K562 (cell line): ENCODE measurements around the gene PHF1. TPM values are rescaled to one million over a fixed set of nuclear protein-coding genes. Genes with fewer than 3 reads are reported as not detected.
A peak's percentile ranks its signal among the peaks of the same experiment; 100 is the strongest.

Experiments
- C11orf30 ChIP-seq: fragments of 450-650 bp; IDR thresholded peaks from 2 replicates; pipeline ENCODE4 v1.6.1; 2016; ENCODE audit warnings: low read depth, mild to moderate bottlenecking
- E2F3 ChIP-seq: fragments of 250-450 bp; sonication (Bioruptor Pico); IDR thresholded peaks from 2 replicates; pipeline ENCODE4 v1.4.0; 2020; ENCODE audit warnings: mild to moderate bottlenecking
- ERF ChIP-seq: fragments of 450-650 bp; formaldehyde crosslinking; IDR thresholded peaks from 2 replicates; pipeline ENCODE4 v1.4.0; 2020; ENCODE audit warnings: mild to moderate bottlenecking, mixed read lengths
- ETV5 ChIP-seq: sonication (generic); formaldehyde crosslinking; IDR thresholded peaks from 2 replicates; pipeline ENCODE4 v1.4.0; 2020; ENCODE audit warnings: low read depth, mild to moderate bottlenecking, missing genetic modification reagents
- JUNB ChIP-seq: fragments of 450-650 bp; formaldehyde crosslinking; conservative IDR thresholded peaks from 2 replicates; pipeline ENCODE4 v1.4.0; 2020; ENCODE audit warnings: mild to moderate bottlenecking
- KAT7 ChIP-seq: sonication (generic); formaldehyde crosslinking; IDR thresholded peaks from 2 replicates; pipeline ENCODE4 v1.8.0; 2022; ENCODE audit warnings: missing genetic modification reagents, mild to moderate bottlenecking, borderline replicate concordance
- MEF2A ChIP-seq: IDR thresholded peaks from 2 replicates; pipeline ENCODE4 v1.6.1; 2011; ENCODE audit warnings: low read depth, mild to moderate bottlenecking, low read length, moderate library complexity; ENCODE audit not compliant: control insufficient read depth
- SMARCA5 ChIP-seq: fragments of 450-650 bp; IDR thresholded peaks from 2 replicates; pipeline ENCODE4 v1.6.1; 2016
- SP2 ChIP-seq: IDR thresholded peaks from 2 replicates; pipeline ENCODE4 v1.6.1; 2011; ENCODE audit warnings: mild to moderate bottlenecking, low read depth, low read length, moderate library complexity; ENCODE audit not compliant: poor library complexity, severe bottlenecking; ENCODE audit errors: extremely low read depth
- SREBF2 ChIP-seq: sonication (generic); formaldehyde crosslinking; IDR thresholded peaks from 2 replicates; pipeline ENCODE4 v1.4.0; 2020; ENCODE audit warnings: mild to moderate bottlenecking, missing genetic modification reagents
- TCF3 ChIP-seq: sonication (generic); formaldehyde crosslinking; IDR thresholded peaks from 2 replicates; pipeline ENCODE4 v1.4.0; 2020; ENCODE audit warnings: mild to moderate bottlenecking, missing genetic modification reagents
- THRAP3 ChIP-seq: fragments of 450-650 bp; IDR thresholded peaks from 2 replicates; pipeline ENCODE4 v1.6.1; 2016; ENCODE audit warnings: mild to moderate bottlenecking, inconsistent platforms, borderline replicate concordance
- ZNF589 ChIP-seq: fragments of 200-800 bp; sonication (Bioruptor generic); IDR thresholded peaks from 2 replicates; pipeline ENCODE4 v1.6.1; 2016; ENCODE audit warnings: low read depth, missing genetic modification characterization, missing compliant biosample characterization
- polyA plus RNA-seq, 8 experiments: library from polyadenylated mRNA; depleted of rRNA in 4 of 8; stranded (reverse) in 5 of 8; unstranded in 3 of 8; fragments of >200 nt; fragmentation: Nextera tagmentation in 2 of 8; fragmentation: Illumina TruSeq in 1 of 8; extraction: Ambion mirVana in 2 of 8; extraction: Trizol in 1 of 8; gene quantifications; 2 replicates each; pipeline versions ENCODE4 v1.2.1 to v1.2.3, GENCODE V29; 2011 to 2014; ENCODE audit warnings: inconsistent platforms in 1 of 8, missing spikeins in 1 of 8
- total RNA-seq, 7 experiments: library from RNA; depleted of rRNA in 6 of 7; stranded (reverse); fragments of >200 nt in 6 of 7; fragmentation: Illumina TruSeq in 2 of 7; extraction: Trizol in 2 of 7; gene quantifications; 2 replicates each; pipeline versions ENCODE4 v1.2.1 to v1.2.3, GENCODE V29; 2011 to 2021; ENCODE audit warnings: low replicate concordance in 1 of 7
- TF ChIP-seq, protein P1 (sequence below): fragments of 450-650 bp; conservative IDR thresholded peaks from 2 replicates; pipeline ENCODE4 v1.6.1; 2016; ENCODE audit warnings: missing genetic modification characterization, low read depth, mild to moderate bottlenecking, control low read depth, missing compliant biosample characterization
- TF ChIP-seq, protein P2 (sequence below): fragments of 250-450 bp; sonication (Bioruptor Pico); IDR thresholded peaks from 2 replicates; pipeline ENCODE4 v1.5.0; 2020; ENCODE audit warnings: mild to moderate bottlenecking
- TF ChIP-seq, protein P3 (sequence below): sonication (generic); formaldehyde crosslinking; IDR thresholded peaks from 2 replicates; pipeline ENCODE4 v1.8.0; 2022; ENCODE audit warnings: mild to moderate bottlenecking, low read depth, missing genetic modification reagents
- TF ChIP-seq, protein P4 (sequence below): sonication (generic); formaldehyde crosslinking; IDR thresholded peaks from 2 replicates; pipeline ENCODE4 v1.8.0; 2022; ENCODE audit warnings: mild to moderate bottlenecking, missing genetic modification reagents

The PHF1 gene
- total and polyA plus RNA-seq, 9 of the 15 experiments (the other 6 are each of a cell fraction or from before 2014, with no cell fraction given): 3.7 to 64.2 (median 33.7) TPM

DNA sequence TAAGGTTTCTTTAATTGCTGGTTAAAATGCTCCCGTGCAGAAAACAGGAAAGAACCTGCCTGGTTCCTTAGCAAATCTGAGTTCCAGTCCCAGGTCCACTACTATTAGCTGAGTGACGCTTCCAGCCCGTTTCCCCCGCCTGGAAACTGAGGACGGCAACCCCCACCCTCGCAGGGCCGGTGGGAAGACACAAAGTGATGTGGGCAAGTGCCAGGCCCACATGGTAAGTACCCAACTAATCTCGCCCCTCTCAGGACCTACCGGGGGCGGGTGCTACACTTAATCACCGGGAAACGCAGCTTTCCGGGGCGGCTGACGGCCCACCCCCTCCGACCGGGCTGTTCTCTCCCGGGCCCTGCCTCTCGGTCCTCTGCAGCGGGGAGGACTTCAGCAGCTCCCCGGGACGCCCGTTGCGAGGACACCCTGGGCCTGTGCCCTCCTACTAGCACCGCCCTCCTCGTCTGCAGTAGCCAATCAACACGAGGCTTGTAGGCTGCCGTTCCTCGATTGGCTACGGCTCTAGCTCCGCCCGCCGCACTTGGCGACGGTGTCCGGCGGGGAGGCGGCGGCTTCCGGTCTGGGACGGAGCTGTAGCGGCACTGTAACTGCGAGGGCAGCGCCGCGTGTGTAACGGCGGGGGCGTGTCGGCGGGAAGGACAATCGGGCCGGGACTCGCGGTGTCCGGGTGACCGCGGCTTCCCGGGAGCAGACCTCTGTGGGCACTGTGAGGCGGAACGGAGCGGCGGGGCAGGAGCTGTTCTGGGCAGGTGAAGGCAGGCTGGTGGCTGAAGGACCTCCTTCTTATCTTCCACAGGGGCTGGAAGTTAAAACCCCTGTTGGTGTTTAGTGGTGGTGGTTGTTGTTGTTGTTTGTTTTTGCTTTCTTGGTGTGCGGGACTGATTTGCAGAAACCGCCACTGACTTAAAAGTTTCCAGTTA, 43.5 kb downstream of the PHF1 start, which contains the start of gene ZBTB9 (continued):
- TF ChIP-seq, protein P1, sequence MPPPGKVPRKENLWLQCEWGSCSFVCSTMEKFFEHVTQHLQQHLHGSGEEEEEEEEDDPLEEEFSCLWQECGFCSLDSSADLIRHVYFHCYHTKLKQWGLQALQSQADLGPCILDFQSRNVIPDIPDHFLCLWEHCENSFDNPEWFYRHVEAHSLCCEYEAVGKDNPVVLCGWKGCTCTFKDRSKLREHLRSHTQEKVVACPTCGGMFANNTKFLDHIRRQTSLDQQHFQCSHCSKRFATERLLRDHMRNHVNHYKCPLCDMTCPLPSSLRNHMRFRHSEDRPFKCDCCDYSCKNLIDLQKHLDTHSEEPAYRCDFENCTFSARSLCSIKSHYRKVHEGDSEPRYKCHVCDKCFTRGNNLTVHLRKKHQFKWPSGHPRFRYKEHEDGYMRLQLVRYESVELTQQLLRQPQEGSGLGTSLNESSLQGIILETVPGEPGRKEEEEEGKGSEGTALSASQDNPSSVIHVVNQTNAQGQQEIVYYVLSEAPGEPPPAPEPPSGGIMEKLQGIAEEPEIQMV: no peak
- TF ChIP-seq SREBF2 (CRISPR knock-in tag) (peak; percentile 89; the same call in 1 of the 2 replicates), KAT7 (CRISPR knock-in tag) (peak; percentile 91; the same call in 1 of the 2 replicates), E2F3 (peak; percentile 79), ERF (peak; percentile 15; the same call in 1 of the 2 replicates), TCF3 (CRISPR knock-in tag) (peak; percentile 35), MEF2A (no peak), THRAP3 (peak; percentile 35; the same call in 1 of the 2 replicates), SP2 (peak; percentile 58), ETV5 (peak; percentile 94), ZNF589 (CRISPR knock-in tag) (no peak), JUNB (no peak), SMARCA5 (no peak), C11orf30 (peak; percentile 92)
- TF ChIP-seq, protein P2, sequence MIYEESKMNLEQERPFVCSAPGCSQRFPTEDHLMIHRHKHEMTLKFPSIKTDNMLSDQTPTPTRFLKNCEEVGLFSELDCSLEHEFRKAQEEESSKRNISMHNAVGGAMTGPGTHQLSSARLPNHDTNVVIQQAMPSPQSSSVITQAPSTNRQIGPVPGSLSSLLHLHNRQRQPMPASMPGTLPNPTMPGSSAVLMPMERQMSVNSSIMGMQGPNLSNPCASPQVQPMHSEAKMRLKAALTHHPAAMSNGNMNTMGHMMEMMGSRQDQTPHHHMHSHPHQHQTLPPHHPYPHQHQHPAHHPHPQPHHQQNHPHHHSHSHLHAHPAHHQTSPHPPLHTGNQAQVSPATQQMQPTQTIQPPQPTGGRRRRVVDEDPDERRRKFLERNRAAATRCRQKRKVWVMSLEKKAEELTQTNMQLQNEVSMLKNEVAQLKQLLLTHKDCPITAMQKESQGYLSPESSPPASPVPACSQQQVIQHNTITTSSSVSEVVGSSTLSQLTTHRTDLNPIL (CRISPR knock-in tag): no peak
- TF ChIP-seq, protein P3, sequence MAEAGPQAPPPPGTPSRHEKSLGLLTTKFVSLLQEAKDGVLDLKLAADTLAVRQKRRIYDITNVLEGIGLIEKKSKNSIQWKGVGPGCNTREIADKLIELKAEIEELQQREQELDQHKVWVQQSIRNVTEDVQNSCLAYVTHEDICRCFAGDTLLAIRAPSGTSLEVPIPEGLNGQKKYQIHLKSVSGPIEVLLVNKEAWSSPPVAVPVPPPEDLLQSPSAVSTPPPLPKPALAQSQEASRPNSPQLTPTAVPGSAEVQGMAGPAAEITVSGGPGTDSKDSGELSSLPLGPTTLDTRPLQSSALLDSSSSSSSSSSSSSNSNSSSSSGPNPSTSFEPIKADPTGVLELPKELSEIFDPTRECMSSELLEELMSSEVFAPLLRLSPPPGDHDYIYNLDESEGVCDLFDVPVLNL (CRISPR knock-in tag): peak; percentile 86; the same call in 1 of the 2 replicates
- TF ChIP-seq, protein P4, sequence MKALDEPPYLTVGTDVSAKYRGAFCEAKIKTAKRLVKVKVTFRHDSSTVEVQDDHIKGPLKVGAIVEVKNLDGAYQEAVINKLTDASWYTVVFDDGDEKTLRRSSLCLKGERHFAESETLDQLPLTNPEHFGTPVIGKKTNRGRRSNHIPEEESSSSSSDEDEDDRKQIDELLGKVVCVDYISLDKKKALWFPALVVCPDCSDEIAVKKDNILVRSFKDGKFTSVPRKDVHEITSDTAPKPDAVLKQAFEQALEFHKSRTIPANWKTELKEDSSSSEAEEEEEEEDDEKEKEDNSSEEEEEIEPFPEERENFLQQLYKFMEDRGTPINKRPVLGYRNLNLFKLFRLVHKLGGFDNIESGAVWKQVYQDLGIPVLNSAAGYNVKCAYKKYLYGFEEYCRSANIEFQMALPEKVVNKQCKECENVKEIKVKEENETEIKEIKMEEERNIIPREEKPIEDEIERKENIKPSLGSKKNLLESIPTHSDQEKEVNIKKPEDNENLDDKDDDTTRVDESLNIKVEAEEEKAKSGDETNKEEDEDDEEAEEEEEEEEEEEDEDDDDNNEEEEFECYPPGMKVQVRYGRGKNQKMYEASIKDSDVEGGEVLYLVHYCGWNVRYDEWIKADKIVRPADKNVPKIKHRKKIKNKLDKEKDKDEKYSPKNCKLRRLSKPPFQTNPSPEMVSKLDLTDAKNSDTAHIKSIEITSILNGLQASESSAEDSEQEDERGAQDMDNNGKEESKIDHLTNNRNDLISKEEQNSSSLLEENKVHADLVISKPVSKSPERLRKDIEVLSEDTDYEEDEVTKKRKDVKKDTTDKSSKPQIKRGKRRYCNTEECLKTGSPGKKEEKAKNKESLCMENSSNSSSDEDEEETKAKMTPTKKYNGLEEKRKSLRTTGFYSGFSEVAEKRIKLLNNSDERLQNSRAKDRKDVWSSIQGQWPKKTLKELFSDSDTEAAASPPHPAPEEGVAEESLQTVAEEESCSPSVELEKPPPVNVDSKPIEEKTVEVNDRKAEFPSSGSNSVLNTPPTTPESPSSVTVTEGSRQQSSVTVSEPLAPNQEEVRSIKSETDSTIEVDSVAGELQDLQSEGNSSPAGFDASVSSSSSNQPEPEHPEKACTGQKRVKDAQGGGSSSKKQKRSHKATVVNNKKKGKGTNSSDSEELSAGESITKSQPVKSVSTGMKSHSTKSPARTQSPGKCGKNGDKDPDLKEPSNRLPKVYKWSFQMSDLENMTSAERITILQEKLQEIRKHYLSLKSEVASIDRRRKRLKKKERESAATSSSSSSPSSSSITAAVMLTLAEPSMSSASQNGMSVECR (CRISPR knock-in tag): peak; percentile 99
